TTC549 (cell line): ENCODE results near the gene LRMDA.
A peak's percentile ranks its signal among the peaks of the same experiment; 100 is the strongest.
"Not testable (repeated sequence)": the region's sequence is repeated elsewhere in the genome, so short reads cannot be mapped to it uniquely, and the experiment has no call there.

Experiments used
- FAIRE-seq: peaks from 2 replicates; lab custom pipeline; 2012; peaks lifted over from hg19 to GRCh38; lab: Jason Lieb, UNC

The LRMDA gene

GRCh38 chr10:75508239-75508813 is 76.9 kb downstream of the LRMDA start:
- FAIRE-seq: no peak

- FAIRE-seq: no peak
These were observed 77.4 kb downstream of the LRMDA start for GRCh38 chr10:75508814-75509306.

- FAIRE-seq: no peak
These were observed 78.3 kb downstream of the LRMDA start for GRCh38 chr10:75509706-75510105.

- FAIRE-seq: no peak
These were observed 79.6 kb downstream of the LRMDA start for GRCh38 chr10:75511011-75511410.

- no peak for FAIRE-seq
These were observed 80.9 kb downstream of the LRMDA start for GRCh38 chr10:75512203-75512933.

- FAIRE-seq: no peak
These were observed 82.0 kb downstream of the LRMDA start for GRCh38 chr10:75513292-75513885.

- FAIRE-seq: no peak
These were observed 83.4 kb downstream of the LRMDA start for GRCh38 chr10:75514830-75515229.

- not testable (repeated sequence) for FAIRE-seq
These were observed 84.7 kb downstream of the LRMDA start for GRCh38 chr10:75516154-75516553.

GRCh38 chr10:75519213-75519612 is 87.8 kb downstream of the LRMDA start:
- FAIRE-seq: not testable (repeated sequence)

GRCh38 chr10:75521194-75521829 is 89.9 kb downstream of the LRMDA start:
- FAIRE-seq: not testable (repeated sequence)

- FAIRE-seq: no peak
These were observed 93.6 kb downstream of the LRMDA start for GRCh38 chr10:75525067-75525466.

- FAIRE-seq: no peak
These were observed 94.2 kb downstream of the LRMDA start for GRCh38 chr10:75525646-75526045.

- peak; percentile 22 for FAIRE-seq
These were observed 96.1 kb downstream of the LRMDA start for GRCh38 chr10:75527542-75527941.

GRCh38 chr10:75528392-75528791 is 97.0 kb downstream of the LRMDA start:
- FAIRE-seq: no peak

- no peak for FAIRE-seq
These were observed 98.9 kb downstream of the LRMDA start for GRCh38 chr10:75530299-75530698.

GRCh38 chr10:75531571-75532031 is 100.2 kb downstream of the LRMDA start:
- FAIRE-seq: no peak

- FAIRE-seq: no peak
These were observed 101.0 kb downstream of the LRMDA start for GRCh38 chr10:75532253-75532924.

- no peak for FAIRE-seq
These were observed 106.7 kb downstream of the LRMDA start for GRCh38 chr10:75538144-75538543.

GRCh38 chr10:75538765-75539164 is 107.3 kb downstream of the LRMDA start:
- no peak for FAIRE-seq

GRCh38 chr10:75540357-75540966 is 109.0 kb downstream of the LRMDA start:
- FAIRE-seq: no peak

- no peak for FAIRE-seq
These were observed 109.6 kb downstream of the LRMDA start for GRCh38 chr10:75540981-75541380.

GRCh38 chr10:75541411-75541810 is 110.0 kb downstream of the LRMDA start:
- no peak for FAIRE-seq
